HG02623 (cell line): ENCODE results near the gene RASGRP3.

Source experiments
- ATAC-seq: cut with Tn5 transposase; IDR thresholded peaks from one replicate; pipeline ENCODE4 v1.9.1; 2021; ENCODE audit warnings: moderate library complexity; ENCODE audit not compliant: unreplicated experiment

Gene RASGRP3

GRCh38 chr2:33577084-33577483 lies 100.6 kb downstream of the RASGRP3 start:
- no peak for ATAC-seq

- no peak for ATAC-seq
Observed at GRCh38 chr2:33577668-33578067, 101.2 kb downstream of the RASGRP3 start.

DNA sequence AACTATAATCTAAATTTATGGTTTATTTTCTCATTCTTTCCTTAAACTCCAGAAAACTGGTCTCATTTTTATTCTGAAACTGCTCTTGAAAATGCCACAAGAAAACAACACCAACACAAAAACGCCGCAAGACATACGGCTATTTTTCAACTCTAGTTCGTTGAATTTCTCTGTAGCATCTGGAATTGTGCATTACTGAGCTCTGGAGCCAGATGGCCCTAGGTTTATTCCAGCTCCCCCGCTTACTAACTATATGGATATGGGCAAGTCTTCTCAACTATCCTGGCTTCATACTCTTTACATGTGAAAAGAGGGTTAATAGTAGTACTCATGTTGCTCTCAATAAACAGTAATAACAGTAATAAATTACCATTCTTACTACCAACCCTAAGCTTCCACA lies 102.8 kb downstream of the RASGRP3 start:
- no peak for ATAC-seq

DNA sequence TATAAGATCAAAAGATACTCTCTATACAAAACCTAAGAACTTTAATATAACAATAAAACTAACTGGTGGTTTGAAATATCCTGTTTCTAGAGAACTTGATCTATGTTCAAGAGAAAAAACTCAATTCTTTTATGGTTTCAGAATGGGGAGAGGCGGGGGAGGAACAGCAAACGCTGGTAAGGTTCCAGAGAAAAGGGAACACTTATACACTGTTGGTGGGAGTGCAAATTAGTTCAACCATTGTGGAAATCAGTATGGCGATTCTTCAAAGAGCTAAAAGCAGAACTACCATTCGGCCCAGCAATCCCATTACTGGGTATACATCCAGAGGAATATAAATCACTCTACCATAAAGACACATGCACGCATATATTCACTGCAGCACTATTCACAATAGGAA lies 105.4 kb downstream of the RASGRP3 start:
- no peak for ATAC-seq

- peak; percentile 57 for ATAC-seq
Observed at GRCh38 chr2:33583194-33583938, 106.9 kb downstream of the RASGRP3 start.

GRCh38 chr2:33586766-33587165 lies 110.3 kb downstream of the RASGRP3 start:
- no peak for ATAC-seq

- no peak for ATAC-seq
Observed at GRCh38 chr2:33588232-33588631, 111.8 kb downstream of the RASGRP3 start.

DNA sequence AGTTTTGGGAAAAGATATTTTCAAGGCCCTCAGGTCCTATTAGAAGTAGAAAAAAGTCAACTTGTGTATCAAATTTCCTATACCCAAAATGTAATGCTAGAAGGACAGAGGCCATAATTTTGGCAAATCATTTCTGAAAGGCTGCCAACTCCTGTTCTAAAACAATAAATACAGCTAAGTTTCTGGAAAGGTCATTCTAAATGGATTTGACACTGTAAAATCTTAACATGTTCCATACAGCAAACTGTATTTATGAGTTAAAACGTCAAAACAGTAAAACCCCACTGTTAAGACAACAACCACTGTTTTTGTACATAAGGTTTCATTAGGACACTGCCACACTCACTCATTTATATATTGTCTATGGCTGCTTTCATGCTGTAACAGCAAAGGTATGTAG lies 113.0 kb downstream of the RASGRP3 start:
- no peak for ATAC-seq

- ATAC-seq = no peak
Observed at GRCh38 chr2:33595385-33595784, 118.9 kb downstream of the RASGRP3 start.

GRCh38 chr2:33597026-33597425 lies 120.6 kb downstream of the RASGRP3 start:
- ATAC-seq = no peak

DNA sequence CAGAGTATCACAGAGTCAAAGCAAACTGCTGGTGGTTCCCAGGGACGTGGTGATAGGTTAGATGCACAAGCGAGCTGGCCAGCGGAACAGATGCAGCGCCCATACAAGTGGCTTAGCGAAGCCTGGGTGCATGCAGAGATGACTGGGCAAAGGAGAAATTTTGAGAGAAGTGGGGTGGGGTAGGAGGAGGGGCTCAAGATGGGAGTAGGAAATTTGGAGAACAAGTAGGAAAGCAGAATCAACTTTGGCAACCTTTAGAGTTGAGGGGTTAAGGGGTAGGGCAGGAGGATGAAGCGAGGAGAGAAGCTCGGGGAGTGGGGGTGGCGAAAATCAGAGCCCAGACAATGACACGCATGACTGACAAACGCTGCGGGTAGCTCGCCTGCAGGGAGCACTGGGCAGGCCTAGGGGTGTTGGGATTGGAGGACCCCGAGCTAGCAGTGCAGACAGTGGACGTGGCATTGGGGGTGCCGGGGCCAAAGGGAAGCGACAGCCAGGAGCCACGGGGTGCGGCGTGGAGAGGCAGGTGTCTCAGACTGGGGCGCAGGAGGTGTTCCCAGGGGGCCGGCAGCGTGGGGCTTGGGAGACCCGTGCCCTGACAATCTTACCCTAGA lies 122.2 kb downstream of the RASGRP3 start:
- ATAC-seq = peak; percentile 43

- peak; percentile 92 for ATAC-seq
Observed at GRCh38 chr2:33599175-33599942, 122.9 kb downstream of the RASGRP3 start, which contains the start of gene FAM98A. FAM98A (minus strand) TSS chr2:33599299; CDS start chr2:33599221, 78 bp downstream.

GRCh38 chr2:33599943-33600192 lies 123.4 kb downstream of the RASGRP3 start:
- ATAC-seq = no peak

DNA sequence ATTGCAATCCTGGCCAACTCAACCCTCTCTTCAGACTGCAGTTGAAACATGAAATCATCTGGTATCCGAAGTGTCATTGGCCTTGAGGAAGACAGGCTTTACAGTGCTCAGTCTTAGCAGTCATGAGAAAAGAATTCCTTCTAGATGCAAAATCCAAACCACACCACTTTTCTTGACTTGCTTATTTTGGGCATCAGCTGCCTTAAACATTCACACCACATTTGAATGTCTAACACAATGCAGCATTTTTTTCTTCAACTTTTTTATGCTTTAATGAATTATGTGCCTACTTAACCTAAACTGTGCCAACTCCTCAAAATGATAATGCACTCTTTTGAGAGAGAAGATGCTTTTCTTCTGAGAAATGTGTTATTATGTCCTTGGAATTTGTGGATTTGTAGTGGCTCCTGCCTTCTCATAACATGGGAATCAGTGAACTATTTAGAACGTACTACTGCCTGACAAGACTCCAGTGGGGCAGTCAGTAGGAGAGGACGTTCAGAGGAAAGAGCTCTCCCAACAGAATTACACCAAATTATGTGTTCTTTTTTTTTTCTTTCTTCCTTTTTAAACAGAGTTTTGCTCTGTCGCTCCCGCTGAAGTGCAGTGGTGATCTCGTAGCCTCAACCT lies 125.9 kb downstream of the RASGRP3 start:
- no peak for ATAC-seq

DNA sequence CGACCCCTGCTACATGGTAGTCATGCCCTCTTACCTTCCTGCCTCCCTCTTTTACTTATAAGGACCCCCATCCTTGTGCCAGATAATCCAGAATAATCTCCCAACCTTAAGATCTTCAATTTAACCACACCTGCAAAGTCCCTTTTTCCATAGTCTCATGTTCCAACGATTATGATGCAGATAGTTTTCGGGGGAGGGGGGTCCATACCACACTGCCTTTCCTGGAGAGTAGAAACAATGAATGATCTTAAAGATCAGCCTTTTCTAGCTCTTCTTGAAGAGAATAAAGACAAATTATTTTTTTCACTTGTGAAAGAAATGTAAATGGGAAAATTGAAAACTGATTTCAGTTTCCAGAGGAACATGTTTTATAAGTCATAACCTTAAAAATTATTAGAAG lies 127.0 kb downstream of the RASGRP3 start:
- no peak for ATAC-seq

GRCh38 chr2:33605056-33605455 lies 128.6 kb downstream of the RASGRP3 start:
- ATAC-seq = no peak

DNA sequence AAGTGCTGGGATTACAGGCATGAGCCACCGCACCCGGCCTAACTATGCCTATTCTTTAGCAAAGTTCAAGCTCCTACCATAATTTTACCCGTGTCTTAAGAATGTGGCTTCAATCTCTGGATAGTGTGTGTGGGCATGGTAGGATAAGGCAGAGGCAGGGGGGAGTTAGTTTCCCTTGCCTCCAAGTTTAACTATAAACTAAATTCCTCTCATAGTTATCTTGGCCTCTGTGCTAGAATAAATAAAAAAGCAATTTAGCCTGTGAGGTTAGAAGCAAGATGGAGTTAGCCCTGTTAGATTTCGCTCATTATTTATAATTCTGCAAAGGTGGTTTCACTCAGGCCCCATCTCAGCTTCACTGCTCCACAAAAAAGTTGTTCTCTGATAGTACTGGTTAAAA lies 129.7 kb downstream of the RASGRP3 start:
- ATAC-seq = no peak

- ATAC-seq = no peak
Observed at GRCh38 chr2:33606622-33607021, 130.2 kb downstream of the RASGRP3 start.

- ATAC-seq = no peak
Observed at GRCh38 chr2:33607251-33607721, 130.8 kb downstream of the RASGRP3 start.

GRCh38 chr2:33607905-33608304 lies 131.5 kb downstream of the RASGRP3 start:
- no peak for ATAC-seq

DNA sequence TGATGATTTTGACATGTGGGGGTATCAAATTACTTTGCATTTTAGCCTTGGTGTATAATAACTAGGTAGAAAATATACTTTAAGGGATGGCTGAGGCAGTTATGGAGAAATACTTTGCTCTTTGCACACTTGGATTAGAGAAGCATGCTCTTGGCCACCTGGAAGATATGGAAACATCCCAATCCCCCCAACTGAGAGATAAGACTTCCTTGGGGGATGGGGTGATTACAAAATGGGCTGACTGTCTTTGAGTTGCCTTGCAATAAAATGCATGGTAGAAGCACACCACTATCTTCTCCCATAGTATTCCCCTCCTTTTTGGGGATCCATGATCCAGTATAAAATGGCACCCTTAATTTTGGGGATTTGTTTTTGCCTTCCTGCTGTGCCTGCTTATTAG lies 137.7 kb downstream of the RASGRP3 start:
- no peak for ATAC-seq
